HG03571 (cell line): ENCODE data around the gene METTL26.

Experiments
- ATAC-seq: cut with Tn5 transposase; IDR thresholded peaks from one replicate; pipeline ENCODE4 v1.9.1; 2021; ENCODE audit not compliant: unreplicated experiment

The METTL26 gene

DNA sequence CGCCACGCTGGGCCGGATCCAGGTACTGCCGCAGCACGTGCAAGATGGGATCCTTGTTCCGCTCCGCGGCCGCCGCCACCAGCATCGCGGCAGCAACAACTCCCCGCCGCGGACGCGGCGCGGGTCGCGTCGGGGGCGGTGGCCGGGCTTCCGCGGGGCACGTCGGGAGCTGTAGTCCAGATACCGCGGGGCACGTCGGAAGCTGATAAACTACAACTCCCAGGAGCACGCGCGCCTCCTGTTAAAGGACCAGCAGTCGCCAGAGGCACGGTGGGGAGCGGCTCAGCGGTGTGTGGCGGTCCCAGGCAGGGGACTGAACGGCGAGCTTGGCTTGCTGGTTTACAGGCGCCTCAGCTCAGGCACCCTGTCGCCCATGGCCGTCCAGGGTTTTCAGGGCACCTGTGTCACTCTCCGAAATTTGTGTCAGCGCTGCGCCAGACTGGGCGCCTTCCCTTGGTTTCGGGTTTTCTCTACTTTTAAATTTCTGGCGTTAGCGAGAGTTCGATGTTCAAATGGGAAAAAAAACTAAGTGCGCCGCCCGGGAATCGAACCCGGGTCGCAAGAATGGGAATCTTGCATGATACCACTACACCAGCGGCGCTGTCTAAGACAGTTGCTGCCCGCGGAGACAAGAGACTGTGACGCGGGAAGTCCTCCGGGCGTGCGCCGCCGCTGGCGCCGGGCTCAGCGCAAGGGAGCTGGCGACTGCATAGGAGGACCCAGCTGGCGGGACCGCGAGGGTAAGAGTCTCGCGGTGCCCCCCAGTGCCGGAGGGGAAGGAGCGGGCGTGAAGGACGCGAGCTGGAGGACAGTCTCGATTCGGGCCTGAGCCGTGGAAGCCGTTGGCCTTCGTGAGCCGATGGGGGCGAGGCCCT lies at the start of gene METTL26:
METTL26 (minus strand) TSS at position 100 of the 875 bp plus-strand sequence; CDS start at position 85, 15 bp downstream.
- ATAC-seq, result peak; percentile 54

DNA sequence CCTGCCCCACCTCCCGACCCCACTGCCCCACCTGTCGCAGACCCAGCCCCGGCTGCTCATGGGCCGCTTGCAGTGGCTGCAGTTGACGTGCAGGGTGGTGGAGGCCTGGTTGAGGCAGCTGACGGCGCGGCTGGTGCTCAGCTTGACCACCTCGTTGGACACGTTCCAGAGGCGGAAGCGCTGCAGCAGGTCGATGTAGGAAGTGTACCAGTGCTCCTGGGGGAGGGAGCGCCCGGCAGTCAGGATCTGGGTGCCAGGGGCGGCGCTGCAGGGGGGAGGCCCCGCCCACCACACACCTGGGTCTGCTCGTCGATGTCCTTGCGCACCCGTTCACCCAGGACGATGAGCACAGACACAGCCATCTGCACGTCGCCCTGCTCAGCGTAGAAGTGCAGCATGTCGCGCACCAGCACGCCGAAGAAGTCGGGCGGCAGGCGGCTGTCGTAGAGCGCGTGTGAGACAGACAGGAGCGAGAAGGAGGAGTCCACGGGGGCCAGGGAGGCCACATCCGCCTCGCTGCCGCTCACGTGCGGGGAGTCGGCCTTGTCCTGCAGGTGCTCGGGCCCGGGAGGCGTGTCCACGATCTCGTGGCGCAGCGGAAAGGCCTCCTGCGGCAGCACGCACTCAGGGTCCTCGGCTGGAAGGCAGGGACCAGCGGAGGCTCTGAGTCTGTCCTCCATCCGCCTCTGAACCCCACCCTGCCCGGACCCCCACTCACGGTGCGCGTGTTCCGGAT lies 49.0 kb upstream of the METTL26 start:
- ATAC-seq, result no peak

DNA sequence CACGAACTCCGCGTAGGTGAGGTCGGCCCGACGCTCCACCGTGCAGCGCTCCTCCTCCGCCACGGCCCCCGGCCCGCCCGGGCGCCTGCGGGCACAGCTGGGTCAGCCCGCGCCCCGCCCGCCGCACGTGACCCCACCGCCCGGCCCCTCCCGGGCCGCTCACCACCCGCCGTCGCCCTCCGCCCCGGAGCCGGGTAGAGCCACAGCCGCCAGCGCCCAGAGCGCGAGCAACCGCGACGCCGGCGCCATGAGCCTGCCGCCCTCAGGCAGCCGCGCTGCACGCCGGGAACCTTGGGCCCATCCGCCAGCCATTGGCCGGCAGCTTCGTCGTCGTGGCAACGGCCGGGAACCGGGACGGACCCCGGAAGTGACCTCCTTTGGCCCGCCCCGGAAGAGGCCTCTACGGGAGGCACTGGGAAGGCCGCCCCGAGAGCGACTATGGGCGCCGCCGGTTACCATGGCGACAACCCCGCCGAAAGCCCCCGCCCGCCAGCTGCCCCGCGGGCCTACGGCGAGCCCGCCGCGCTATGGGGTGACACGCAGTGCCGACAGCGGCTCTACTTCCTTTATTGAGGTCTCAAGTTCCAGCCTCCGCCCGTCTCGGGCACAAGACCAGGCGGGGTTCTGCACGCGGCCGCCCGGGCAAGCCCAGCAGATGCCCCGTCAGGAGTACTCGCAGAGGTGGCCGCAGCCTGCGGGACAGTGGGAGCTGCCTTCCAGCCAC lies 48.1 kb upstream of the METTL26 start, which contains the start of gene JMJD8:
JMJD8 (minus strand) TSS at position 264 of the 724 bp plus-strand sequence; CDS start at position 249, 15 bp downstream.
- ATAC-seq, result peak; percentile 46

DNA sequence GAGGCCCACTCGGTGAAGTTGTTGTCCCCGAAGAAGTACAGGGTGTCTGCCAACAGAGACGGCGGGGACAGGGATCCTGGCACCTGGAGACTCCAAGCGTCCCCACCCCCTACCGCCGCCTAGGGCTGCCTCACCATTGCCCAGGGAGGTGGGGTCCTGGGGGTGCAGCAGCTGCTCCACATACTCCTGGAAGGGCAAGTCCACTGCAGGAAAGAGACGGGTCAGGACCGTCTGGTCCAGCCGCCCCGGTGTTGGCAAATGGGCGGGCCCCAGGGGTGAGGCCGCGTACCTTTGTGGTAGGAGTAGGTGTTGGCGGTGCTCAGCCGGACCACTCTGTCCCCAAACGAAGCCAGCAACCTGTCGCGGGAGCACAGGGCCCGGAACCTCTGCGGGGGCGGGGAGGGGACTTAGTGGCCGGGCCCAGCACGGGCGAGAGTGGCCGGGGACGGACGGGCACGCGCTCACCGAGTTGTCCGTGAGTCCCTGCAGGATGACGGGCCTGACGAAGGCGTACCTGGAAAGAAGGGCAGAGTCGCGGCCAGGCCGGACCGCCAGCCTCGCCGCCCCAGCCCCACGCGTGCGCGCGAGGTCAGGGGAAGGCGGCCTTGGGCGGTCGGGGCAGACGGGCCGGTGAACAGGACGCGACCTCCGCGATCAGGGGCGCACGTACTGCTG lies 47.4 kb upstream of the METTL26 start:
- ATAC-seq, result no peak

DNA sequence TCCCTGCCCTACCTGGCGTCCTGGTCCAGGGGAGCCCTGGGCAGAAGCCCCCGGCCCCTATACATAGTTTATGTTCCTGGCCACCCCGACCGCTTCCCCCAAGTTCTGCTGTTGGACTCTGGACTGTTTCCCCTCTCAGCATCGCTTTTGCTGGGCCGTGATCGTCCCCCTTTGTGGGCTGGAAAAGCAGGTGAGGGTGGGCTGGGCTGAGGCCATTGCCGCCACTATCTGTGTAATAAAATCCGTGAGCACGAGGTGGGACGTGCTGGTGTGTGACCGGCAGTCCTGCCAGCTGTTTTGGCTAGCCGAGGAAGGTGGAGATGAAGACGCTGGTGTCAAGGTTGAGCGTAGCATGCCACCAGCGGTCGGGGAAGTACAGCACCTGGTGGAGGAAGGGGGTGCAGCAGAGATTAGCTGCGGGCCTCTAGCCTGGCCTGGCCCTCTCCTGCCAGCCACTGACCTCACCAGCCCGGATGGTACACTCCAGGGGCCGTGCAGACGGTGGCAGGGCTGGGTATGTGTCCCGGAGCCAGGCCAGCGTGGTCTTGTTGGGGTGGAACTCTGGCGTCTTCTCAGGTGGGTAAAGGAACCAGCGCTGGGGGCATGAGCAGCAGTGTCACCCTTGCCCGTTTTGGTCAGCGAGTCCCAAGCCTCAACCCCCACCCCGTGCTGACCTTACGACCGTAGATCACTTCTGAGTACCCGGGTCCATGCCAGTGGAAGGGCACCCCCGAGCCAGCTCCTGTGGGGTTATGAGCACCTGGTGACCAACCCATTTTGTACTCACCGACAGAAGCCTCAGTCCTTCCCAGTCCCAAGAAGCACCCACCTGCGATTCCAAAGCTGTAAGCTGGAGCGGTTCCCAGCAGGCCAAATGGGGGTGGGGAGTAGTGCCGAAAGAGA lies 46.6 kb upstream of the METTL26 start:
- ATAC-seq, result no peak

DNA sequence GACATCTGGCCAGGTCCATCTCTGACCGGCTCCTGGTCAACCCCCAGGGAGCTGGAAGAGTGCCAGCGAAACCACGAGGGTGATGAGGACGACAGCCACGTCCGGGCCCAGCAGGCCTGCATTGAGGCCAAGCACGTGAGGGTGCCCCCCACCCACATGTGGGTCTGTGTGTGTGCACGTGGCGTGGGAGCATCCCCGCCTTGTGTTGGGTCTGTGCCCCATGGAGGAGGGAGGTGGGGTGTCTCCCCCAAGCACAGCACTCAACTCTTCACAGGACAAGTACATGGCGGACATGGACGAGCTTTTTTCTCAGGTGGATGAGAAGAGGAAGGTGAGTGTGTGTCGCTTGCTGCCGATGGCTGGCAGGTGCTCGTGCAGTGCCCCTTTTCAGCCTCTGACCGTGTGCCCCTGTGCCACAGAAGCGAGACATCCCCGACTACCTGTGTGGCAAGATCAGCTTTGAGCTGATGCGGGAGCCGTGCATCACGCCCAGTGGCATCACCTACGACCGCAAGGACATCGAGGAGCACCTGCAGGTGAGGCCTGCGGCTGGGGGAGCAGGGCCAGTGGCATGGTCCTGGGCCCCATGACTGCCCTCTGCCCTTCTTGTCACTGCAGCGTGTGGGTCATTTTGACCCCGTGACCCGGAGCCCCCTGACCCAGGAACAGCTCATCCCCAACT lies 45.8 kb upstream of the METTL26 start:
- ATAC-seq, result no peak

DNA sequence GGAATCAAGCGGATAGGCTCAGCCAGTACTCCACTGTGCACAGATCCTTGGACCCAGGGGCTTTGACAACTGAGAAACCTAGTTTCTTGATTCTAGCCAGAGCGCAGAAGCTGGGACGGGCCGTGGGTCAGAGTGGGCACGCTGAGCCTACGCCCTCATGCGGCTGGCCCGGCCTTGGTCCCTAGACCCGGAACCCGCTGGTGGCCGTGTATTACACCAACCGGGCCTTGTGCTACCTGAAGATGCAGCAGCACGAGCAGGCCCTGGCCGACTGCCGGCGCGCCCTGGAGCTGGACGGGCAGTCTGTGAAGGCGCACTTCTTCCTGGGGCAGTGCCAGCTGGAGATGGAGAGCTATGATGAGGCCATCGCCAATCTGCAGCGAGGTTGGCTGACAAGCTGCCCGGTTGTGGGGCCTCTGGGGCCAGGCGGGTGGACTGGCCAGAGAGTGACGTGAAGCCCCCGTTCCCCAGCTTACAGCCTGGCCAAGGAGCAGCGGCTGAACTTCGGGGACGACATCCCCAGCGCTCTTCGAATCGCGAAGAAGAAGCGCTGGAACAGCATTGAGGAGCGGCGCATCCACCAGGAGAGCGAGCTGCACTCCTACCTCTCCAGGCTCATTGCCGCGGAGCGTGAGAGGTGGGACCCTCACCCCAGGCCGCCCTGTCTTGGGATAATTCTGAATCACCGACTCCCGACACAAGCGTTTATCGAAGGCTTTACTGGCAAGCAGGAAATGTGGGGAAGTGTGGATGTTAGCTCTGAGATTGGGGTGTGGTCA lies 45.1 kb upstream of the METTL26 start:
- ATAC-seq, result no peak

DNA sequence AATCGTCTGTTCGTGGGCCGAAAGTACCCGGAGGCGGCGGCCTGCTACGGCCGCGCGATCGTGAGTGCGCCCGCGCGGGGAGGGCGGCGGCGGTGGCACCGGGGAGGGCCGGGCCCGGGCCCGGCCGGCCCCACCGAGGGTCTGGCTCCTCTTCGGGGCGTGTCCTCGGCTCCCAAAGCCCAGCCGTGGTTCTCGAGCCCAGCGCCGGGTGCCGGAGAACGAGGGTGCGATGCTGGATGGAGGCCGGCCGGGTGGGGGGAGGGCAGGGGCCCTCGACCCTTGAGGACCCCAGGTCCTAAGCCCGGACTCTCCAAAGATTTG lies 44.5 kb upstream of the METTL26 start:
- ATAC-seq, result no peak

DNA sequence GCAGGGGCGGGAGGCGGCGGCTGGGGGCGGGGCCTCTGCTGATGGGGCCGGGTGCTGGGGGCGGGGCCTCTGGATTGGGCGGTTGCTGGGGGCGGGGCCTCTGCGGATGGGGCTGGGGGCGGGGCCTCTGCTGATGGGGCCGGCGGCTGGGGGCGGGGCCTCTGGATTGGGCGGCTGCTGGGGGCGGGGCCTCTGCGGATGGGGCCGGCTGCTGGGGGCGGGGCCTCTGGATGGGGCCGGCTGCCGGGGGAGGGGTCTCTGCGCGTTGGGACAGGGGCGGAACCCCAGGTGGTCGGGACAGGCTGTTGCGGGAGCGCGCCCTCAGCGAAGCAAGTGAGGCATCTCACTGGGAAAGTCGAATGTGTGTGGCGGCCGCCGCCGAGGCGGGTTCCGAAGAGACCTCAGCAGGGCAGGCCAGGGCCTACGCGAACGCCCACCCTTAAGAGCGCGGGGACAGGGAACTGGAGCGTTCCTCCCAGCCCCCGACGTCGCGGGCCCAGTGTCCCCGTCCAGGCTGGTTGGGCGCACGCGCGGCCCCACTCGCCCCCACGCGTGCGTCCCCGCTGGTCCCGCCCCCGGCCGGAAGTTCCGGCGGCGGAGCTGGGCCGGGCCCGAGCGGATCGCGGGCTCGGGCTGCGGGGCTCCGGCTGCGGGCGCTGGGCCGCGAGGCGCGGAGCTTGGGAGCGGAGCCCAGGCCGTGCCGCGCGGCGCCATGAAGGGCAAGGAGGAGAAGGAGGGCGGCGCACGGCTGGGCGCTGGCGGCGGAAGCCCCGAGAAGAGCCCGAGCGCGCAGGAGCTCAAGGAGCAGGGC lies 43.9 kb upstream of the METTL26 start, which contains the start of gene STUB1:
STUB1 (plus strand) TSS at position 597 of the 811 bp plus-strand sequence; CDS start at position 713, 116 bp downstream.
- peak; percentile 28 for ATAC-seq

DNA sequence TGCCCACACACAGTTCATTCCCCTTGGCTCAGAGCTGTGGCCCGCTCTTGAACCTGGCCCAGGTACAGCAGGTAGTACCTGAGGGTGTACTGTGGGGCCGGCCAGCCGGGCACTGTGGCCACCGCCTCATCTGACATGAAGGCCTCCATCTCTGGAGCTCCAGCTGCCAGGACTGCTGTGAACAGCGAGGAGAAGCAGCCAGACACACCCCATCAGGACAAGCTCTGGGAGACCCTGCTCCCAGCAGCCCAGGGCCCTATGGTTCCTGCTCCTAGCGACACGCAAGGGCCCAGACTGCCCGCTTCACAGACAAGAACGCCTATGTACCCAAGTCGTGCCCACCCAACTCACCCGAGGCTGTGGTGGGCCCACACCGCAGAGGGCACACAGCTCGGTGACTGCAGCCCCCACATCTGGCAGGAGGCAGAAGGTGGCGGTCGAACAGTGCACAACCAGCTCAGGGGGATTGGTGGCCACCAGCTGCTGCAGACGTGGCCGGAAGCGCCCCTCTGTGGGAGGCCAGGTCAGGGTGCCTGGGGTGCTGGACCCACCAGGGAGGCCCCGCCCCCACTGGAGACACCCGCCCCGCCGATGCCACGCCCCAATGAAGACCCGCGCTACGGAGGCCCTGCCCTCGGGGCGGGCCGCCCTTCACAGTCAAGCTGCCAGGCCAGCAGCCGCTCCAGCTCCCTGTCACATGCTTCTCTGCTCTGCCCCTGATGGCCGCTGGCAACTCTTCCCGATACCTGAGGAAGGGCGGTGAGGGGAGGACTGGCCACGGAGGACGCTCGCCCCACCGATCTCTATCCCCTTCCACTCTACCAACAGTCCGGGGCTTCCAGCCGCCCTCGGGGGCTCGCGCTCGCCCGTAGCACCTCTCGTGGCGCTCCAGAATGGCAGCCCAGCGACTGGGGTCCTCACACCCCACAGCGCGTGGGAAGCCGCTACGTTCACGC lies 43.0 kb upstream of the METTL26 start:
- ATAC-seq, result no peak

DNA sequence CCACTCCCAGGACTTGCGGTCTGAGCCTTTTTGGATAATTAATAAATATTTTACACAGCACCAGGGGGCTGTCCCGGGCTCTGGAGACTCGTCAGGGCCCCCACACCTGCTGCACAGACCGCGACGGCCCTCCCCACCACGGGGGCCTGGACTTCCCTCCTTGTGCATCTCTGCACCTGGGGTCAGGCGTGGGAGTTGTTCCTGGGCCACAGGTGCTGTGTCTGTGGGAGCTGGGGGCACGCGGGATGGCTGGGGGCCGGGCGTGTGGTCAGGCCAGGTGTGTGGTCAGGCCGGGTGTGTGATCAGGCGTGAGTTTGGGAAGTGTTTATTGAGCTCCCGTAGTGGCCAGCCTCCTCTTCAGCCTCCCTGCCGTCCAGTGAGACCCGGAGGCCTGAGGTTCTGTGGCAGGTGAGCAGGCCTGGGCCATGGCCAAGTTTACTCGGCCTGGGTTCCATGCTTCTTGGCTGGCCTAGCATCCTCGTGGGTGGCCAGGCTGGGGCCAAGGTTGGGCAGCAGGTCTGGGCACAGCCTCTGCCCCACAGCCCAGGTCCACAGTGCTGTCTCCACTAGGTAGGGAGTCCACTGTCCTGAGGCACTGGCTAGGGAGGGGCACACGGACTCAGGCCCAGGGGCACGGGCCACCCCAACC lies 42.2 kb upstream of the METTL26 start:
- ATAC-seq, result no peak

DNA sequence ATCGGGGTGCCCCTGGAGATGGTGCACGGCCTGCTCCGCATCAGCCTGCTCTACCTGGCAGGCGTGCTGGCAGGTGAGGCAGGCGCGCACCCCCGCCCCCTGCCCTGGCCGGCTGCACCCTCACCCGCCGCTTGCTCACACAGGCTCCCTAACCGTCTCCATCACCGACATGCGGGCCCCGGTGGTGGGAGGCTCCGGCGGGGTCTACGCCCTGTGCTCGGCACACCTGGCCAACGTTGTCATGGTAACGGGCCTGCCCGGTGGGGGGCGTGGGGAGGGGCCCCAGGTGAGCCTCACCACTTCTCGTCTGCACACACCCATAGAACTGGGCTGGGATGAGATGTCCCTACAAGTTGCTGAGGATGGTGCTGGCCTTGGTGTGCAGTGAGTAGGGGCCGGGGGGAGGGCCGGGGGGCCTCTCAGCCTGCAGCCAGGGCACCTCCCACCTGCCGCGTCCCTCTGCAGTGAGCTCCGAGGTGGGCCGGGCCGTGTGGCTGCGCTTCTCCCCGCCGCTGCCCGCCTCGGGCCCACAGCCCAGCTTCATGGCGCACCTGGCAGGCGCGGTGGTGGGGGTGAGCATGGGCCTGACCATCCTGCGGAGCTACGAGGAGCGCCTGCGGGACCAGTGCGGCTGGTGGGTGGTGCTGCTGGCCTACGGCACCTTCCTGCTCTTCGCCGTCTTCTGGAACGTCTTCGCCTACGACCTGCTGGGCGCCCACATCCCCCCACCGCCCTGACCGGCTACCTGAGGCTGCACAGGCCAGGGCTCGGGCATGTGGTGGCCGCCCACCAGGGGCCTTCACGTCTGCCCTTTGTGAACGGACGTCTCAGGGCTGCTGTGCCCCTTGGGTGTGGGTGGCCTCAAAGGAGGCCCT lies 41.4 kb upstream of the METTL26 start:
- ATAC-seq, result no peak

DNA sequence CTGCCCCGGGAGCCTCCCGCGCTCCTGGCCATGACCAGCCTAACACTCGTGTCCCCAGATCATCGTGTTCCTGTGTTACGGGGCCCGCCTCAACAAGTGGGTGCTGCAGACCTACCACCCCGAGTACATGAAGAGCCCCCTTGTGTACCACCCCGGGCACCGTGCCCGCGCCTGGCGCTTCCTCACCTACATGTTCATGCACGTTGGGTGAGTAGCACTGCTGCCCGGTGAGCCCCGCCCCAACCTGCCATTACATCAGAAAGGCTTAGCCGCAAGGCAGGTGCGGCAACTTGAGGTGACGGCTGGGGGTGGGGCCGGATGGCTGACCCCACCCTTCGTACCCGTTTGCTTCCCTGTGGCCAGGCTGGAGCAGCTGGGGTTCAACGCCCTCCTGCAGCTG lies 40.8 kb upstream of the METTL26 start:
- ATAC-seq, result no peak

DNA sequence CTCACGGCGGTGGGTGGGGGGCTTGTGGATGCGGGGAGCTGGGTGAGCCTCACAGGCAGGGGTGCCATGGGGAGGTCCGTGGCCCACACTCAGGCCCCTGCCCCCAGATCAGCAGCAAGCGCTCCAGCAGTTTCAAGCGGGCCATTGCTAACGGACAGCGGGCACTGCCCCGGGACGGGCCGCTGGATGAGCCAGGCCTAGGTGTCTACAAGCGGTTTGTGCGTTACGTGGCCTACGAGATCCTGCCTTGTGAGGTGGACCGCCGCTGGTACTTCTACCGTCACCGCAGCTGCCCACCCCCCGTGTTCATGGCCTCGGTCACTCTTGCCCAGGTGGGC lies 40.4 kb upstream of the METTL26 start:
- no peak for ATAC-seq

DNA sequence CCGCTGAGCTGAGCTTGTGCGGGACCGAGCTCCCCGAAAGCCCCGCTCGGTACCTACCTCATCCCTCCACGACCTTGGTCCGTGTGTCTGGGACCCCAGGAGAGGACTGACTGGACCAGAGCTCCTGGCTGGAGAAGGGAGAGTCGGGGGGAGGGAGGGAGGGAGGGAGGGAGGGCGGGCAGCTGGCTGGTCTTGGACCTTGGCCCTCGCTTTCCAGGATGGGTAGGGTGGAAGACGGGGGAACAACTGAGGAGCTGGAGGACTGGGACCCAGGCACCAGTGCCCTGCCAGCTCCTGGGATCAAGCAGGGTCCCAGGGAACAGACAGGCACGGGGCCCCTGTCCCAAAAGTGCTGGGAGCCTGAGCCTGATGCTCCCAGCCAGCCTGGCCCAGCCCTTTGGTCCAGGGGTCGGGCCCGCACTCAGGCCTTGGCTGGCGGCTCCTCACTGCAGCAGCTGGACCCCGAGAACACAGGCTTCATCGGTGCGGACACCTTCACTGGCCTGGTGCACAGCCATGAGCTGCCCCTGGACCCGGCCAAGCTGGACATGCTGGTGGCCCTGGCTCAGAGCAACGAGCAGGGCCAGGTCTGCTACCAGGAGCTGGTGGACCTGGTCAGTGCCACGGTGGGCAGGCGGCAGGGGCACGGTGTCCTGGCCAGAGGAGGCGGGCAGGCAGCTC lies 39.9 kb upstream of the METTL26 start:
- ATAC-seq, result no peak
